ENCODE data around the gene ERGIC3. TPM values are rescaled to one million over a fixed set of nuclear protein-coding genes. Genes with fewer than 3 reads are reported as not detected.

Gene ERGIC3
- total and polyA plus RNA-seq, 2 of the 13 experiments (the other 11 are each of a cell fraction or from before 2014, with no cell fraction given), result 407 to 670 TPM

- no peak for TF ChIP-seq CREBL2 (CRISPR knock-in tag; IDR thresholded peaks at IDR 0.05; ENCODE audit: borderline replicate concordance)
- peak; percentile 80 for TF ChIP-seq XRCC5 (optimal IDR thresholded peaks at IDR 0.05; ENCODE audit: low read length)
- no peak for TF ChIP-seq TP53 (CRISPR knock-in tag; conservative IDR thresholded peaks at IDR 0.05)
- no peak for TF ChIP-seq BCL6 (CRISPR knock-in tag; IDR thresholded peaks at IDR 0.05)
- TF ChIP-seq YY1 (IDR thresholded peaks at IDR 0.05; ENCODE audit: insufficient read depth, insufficient replicate concordance, low read depth, low read length), result no peak
- no peak for TF ChIP-seq FOXP1 (IDR thresholded peaks at IDR 0.05)
- 0 out of 2 replicates have a peak, but pooled peaks have one; percentile 25 for TF ChIP-seq FOXP1 (CRISPR knock-in tag; IDR thresholded peaks at IDR 0.05)
- TF ChIP-seq SCMH1 (CRISPR knock-in tag; IDR thresholded peaks at IDR 0.05; ENCODE audit: borderline replicate concordance), result no peak
- 0 out of 2 replicates have a peak, but pooled peaks have one; percentile 34 for TF ChIP-seq ZNF317 (CRISPR knock-in tag; IDR thresholded peaks at IDR 0.05)
- TF ChIP-seq RBM39 (IDR thresholded peaks at IDR 0.05; ENCODE audit: low read depth, low read length, poor library complexity, severe bottlenecking), result no peak
- TF ChIP-seq ZNF138 (CRISPR knock-in tag; IDR thresholded peaks at IDR 0.05; ENCODE audit: low read depth), result no peak
- TF ChIP-seq ZNF337 (CRISPR knock-in tag; IDR thresholded peaks at IDR 0.05; ENCODE audit: borderline replicate concordance, low read depth), result no peak
- peak; percentile 74 for TF ChIP-seq SMC3 (IDR thresholded peaks at IDR 0.05; ENCODE audit: low read length)
- no peak for TF ChIP-seq NCOR1 (IDR thresholded peaks at IDR 0.05; ENCODE audit: borderline replicate concordance, low read length)
- TF ChIP-seq NFIC (IDR thresholded peaks at IDR 0.05; ENCODE audit: low read length), result no peak
- TF ChIP-seq ETV5 (CRISPR knock-in tag; IDR thresholded peaks at IDR 0.05; ENCODE audit: borderline replicate concordance), result peak; percentile 19; the same call in 1 of the 2 replicates
- peak; percentile 45; the same call in 1 of the 2 replicates for TF ChIP-seq ZNF614 (CRISPR knock-in tag; IDR thresholded peaks at IDR 0.05; ENCODE audit: borderline replicate concordance)
- TF ChIP-seq THRA (CRISPR knock-in tag; IDR thresholded peaks at IDR 0.05; ENCODE audit: borderline replicate concordance), result no peak
- no peak for TF ChIP-seq IRF2 (CRISPR knock-in tag; IDR thresholded peaks at IDR 0.05)
- TF ChIP-seq PLSCR1 (CRISPR knock-in tag; IDR thresholded peaks at IDR 0.05; ENCODE audit: borderline replicate concordance), result no peak
- TF ChIP-seq KDM2A (CRISPR knock-in tag; IDR thresholded peaks at IDR 0.05; ENCODE audit: borderline replicate concordance, low read depth), result 0 out of 2 replicates have a peak, but pooled peaks have one; percentile 33
- TF ChIP-seq RORA (CRISPR knock-in tag; IDR thresholded peaks at IDR 0.05), result no peak
- TF ChIP-seq ZBTB38 (CRISPR knock-in tag; IDR thresholded peaks at IDR 0.05), result no peak
- TF ChIP-seq DZIP1 (CRISPR knock-in tag; IDR thresholded peaks at IDR 0.05), result no peak
- no peak for TF ChIP-seq ETV6 (CRISPR knock-in tag; conservative IDR thresholded peaks at IDR 0.05)
- no peak for TF ChIP-seq ZNF678 (CRISPR knock-in tag; IDR thresholded peaks at IDR 0.05)
These were observed 26.8 kb downstream of the ERGIC3 start (continued) for GRCh38 chr20:35568645-35569044.
